KMS-11 (cell line): Measurements from ENCODE around the gene GRK4.

Experiments used
- H2AFZ ChIP-seq: fragments of 200-600 bp; sonication (generic); 2 replicates; pipeline ENCODE4 v1.6.1; 2016; ENCODE audit warnings: antibody characterized with exemption, mixed run types, low read depth
- H3K27ac ChIP-seq: fragments of 200-600 bp; sonication (generic); 2 replicates; pipeline ENCODE4 v1.6.1; 2016; ENCODE audit warnings: mild to moderate bottlenecking, mixed run types
- H3K27me3 ChIP-seq: fragments of 200-600 bp; sonication (generic); 2 replicates; pipeline ENCODE4 v1.6.1; 2017; ENCODE audit warnings: mild to moderate bottlenecking, low read depth, mixed run types, moderate library complexity; ENCODE audit not compliant: insufficient read depth
- H3K36me3 ChIP-seq: fragments of 200-600 bp; sonication (generic); 2 replicates; pipeline ENCODE4 v1.6.1; 2017; ENCODE audit warnings: mild to moderate bottlenecking, mixed run types; ENCODE audit not compliant: insufficient read depth
- H3K4me1 ChIP-seq: fragments of 200-600 bp; sonication (generic); 2 replicates; pipeline ENCODE4 v1.6.1; 2016; ENCODE audit warnings: mild to moderate bottlenecking, low read depth, mixed run types; ENCODE audit not compliant: poor library complexity, severe bottlenecking
- H3K4me2 ChIP-seq: fragments of 200-600 bp; sonication (generic); 2 replicates; pipeline ENCODE4 v1.7.0; 2016; ENCODE audit warnings: mild to moderate bottlenecking, mixed run types
- H3K4me3 ChIP-seq: fragments of 200-600 bp; sonication (generic); IDR thresholded peaks from 2 replicates; pipeline ENCODE4 v1.6.1; 2017; ENCODE audit warnings: low read depth, low read length, mixed read lengths; ENCODE audit not compliant: insufficient read depth
- H3K79me2 ChIP-seq: fragments of 200-600 bp; sonication (generic); 2 replicates; pipeline ENCODE4 v1.6.1; 2016; ENCODE audit warnings: low read depth, mixed run types; ENCODE audit not compliant: insufficient read depth
- H3K9ac ChIP-seq: fragments of 200-600 bp; sonication (generic); 2 replicates; pipeline ENCODE4 v1.6.1; 2016; ENCODE audit warnings: mild to moderate bottlenecking, mixed run types
- H4K20me1 ChIP-seq: fragments of 200-600 bp; sonication (generic); 2 replicates; pipeline ENCODE4 v1.6.1; 2016; ENCODE audit warnings: mild to moderate bottlenecking, mixed run types; ENCODE audit not compliant: insufficient read depth
- CTCF ChIP-seq: fragments of 200-600 bp; sonication (generic); conservative IDR thresholded peaks from 2 replicates; pipeline ENCODE4 v1.6.1; 2017; ENCODE audit warnings: low read depth, mild to moderate bottlenecking, antibody characterized with exemption, low read length, moderate library complexity, mixed read lengths

GRK4 gene

GRCh38 chr4:3030566-3031356 is 67.4 kb downstream of the GRK4 start:
- no peak for TF ChIP-seq CTCF
- no peaks in the 10 kb centered on the region for H3K27me3 ChIP-seq
- no peak overlapping the region for H3K9ac ChIP-seq
- H4K20me1 ChIP-seq = no peaks in the 10 kb centered on the region
- no peak overlapping the region for H3K27ac ChIP-seq
- H3K4me3 ChIP-seq = no peak overlapping the region
- no peak overlapping the region for H3K4me2 ChIP-seq
- no peaks in the 10 kb centered on the region for H3K36me3 ChIP-seq
- H3K4me1 ChIP-seq = no peaks in the 10 kb centered on the region
- H3K79me2 ChIP-seq = no peaks in the 10 kb centered on the region
- no peak overlapping the region for H2AFZ ChIP-seq

- Histone ChIP-seq H3K4me2 (no peak overlapping the region), H3K27ac (no peak overlapping the region), H4K20me1 (no peaks in the 10 kb centered on the region), H3K4me1 (no peaks in the 10 kb centered on the region), H3K79me2 (no peaks in the 10 kb centered on the region), H3K4me3 (no peak overlapping the region), H3K36me3 (no peaks in the 10 kb centered on the region), H3K27me3 (no peaks in the 10 kb centered on the region), H3K9ac (no peak overlapping the region), H2AFZ (no peak overlapping the region)
- TF ChIP-seq CTCF = no peak
Observed at GRCh38 chr4:3031357-3032082, 68.1 kb downstream of the GRK4 start.

- Histone ChIP-seq H3K79me2 (no peaks in the 10 kb centered on the region), H3K27ac (no peak overlapping the region), H3K4me1 (no peaks in the 10 kb centered on the region), H3K36me3 (no peaks in the 10 kb centered on the region), H3K4me3 (no peak overlapping the region), H3K9ac (no peak overlapping the region), H2AFZ (no peak overlapping the region), H3K4me2 (no peak overlapping the region), H4K20me1 (no peaks in the 10 kb centered on the region), H3K27me3 (no peaks in the 10 kb centered on the region)
- TF ChIP-seq CTCF = no peak
Observed at GRCh38 chr4:3034231-3034630, 70.9 kb downstream of the GRK4 start.

GRCh38 chr4:3035249-3035648 is 71.9 kb downstream of the GRK4 start:
- Histone ChIP-seq H3K4me3 (no peak overlapping the region), H3K27ac (no peak overlapping the region), H3K4me2 (no peak overlapping the region), H3K36me3 (no peaks in the 10 kb centered on the region), H3K4me1 (no peaks in the 10 kb centered on the region), H4K20me1 (no peaks in the 10 kb centered on the region), H3K9ac (no peak overlapping the region), H3K27me3 (no peaks in the 10 kb centered on the region), H3K79me2 (no peaks in the 10 kb centered on the region), H2AFZ (no peak overlapping the region)
- no peak for TF ChIP-seq CTCF
